ENCODE measurements around the gene UPP1.
"Not testable (repeated sequence)": the region's sequence is repeated elsewhere in the genome, so short reads cannot be mapped to it uniquely, and the experiment has no call there.

The UPP1 gene

GRCh38 chr7:48113275-48113674 lies 24.2 kb downstream of the UPP1 start:
- peaks cover 10% of the 10 kb centered on the region for H3K4me1 Mint-ChIP-seq
- H3K27ac Mint-ChIP-seq: no peak overlapping the region
- H3K9me3 Mint-ChIP-seq: no peaks in the 10 kb centered on the region
- H3K4me3 Mint-ChIP-seq: no peak overlapping the region
- H3K36me3 Mint-ChIP-seq: peaks cover 5% of the 10 kb centered on the region
- no peak for ATAC-seq
- H3K27me3 Mint-ChIP-seq: no peaks in the 10 kb centered on the region

- no peak for ATAC-seq
- Mint-ChIP-seq H3K4me1 (peaks cover 10% of the 10 kb centered on the region), H3K9me3 (no peaks in the 10 kb centered on the region), H3K4me3 (no peak overlapping the region), H3K27ac (no peak overlapping the region), H3K27me3 (no peaks in the 10 kb centered on the region), H3K36me3 (no peaks in the 10 kb centered on the region)
Measured at GRCh38 chr7:48114115-48114514, 25.1 kb downstream of the UPP1 start.

- H3K4me3 Mint-ChIP-seq: no peak overlapping the region
- peaks cover 9% of the 10 kb centered on the region for H3K4me1 Mint-ChIP-seq
- H3K27me3 Mint-ChIP-seq: no peaks in the 10 kb centered on the region
- H3K27ac Mint-ChIP-seq: no peak overlapping the region
- H3K9me3 Mint-ChIP-seq: no peaks in the 10 kb centered on the region
- no peaks in the 10 kb centered on the region for H3K36me3 Mint-ChIP-seq
- ATAC-seq: no peak
Measured at GRCh38 chr7:48114589-48114988, 25.5 kb downstream of the UPP1 start.

- Mint-ChIP-seq H3K9me3 (no peaks in the 10 kb centered on the region), H3K36me3 (no peaks in the 10 kb centered on the region), H3K27ac (no peak overlapping the region), H3K4me3 (no peak overlapping the region), H3K4me1 (no peaks in the 10 kb centered on the region), H3K27me3 (no peaks in the 10 kb centered on the region)
- ATAC-seq: no peak
Measured at GRCh38 chr7:48116043-48116442, 27.0 kb downstream of the UPP1 start.

- no peak for ATAC-seq
- H3K27me3 Mint-ChIP-seq: no peaks in the 10 kb centered on the region
- no peaks in the 10 kb centered on the region for H3K4me1 Mint-ChIP-seq
- peaks cover 7% of the 10 kb centered on the region for H3K9me3 Mint-ChIP-seq
- no peaks in the 10 kb centered on the region for H3K36me3 Mint-ChIP-seq
- H3K4me3 Mint-ChIP-seq: no peak overlapping the region
- no peak overlapping the region for H3K27ac Mint-ChIP-seq
Measured at GRCh38 chr7:48118041-48118440, 29.0 kb downstream of the UPP1 start.

- H3K27me3 Mint-ChIP-seq: peaks cover 19% of the 10 kb centered on the region
- H3K4me1 Mint-ChIP-seq, H3K36me3 Mint-ChIP-seq, H3K9me3 Mint-ChIP-seq, ATAC-seq, H3K27ac Mint-ChIP-seq, H3K4me3 Mint-ChIP-seq: not testable (repeated sequence)
Measured at GRCh38 chr7:48120536-48120935, 31.5 kb downstream of the UPP1 start.

GRCh38 chr7:48126037-48126436 lies 37.0 kb downstream of the UPP1 start:
- Mint-ChIP-seq H3K27ac (no peak overlapping the region), H3K36me3 (peaks cover 7% of the 10 kb centered on the region)
- no peak for ATAC-seq

GRCh38 chr7:48130658-48131108 lies 41.6 kb downstream of the UPP1 start:
- peaks cover 4% of the 10 kb centered on the region for H3K9me3 Mint-ChIP-seq
- no peaks in the 10 kb centered on the region for H3K4me1 Mint-ChIP-seq
- peaks cover 33% of the 10 kb centered on the region for H3K27me3 Mint-ChIP-seq
- H3K36me3 Mint-ChIP-seq: peaks cover 7% of the 10 kb centered on the region
- no peak for ATAC-seq
- no peak overlapping the region for H3K27ac Mint-ChIP-seq
- H3K4me3 Mint-ChIP-seq: no peak overlapping the region

More at GRCh38 chr7:48126037-48126436, 37.0 kb downstream of the UPP1 start:
- Mint-ChIP-seq H3K9me3 (peaks cover 11% of the 10 kb centered on the region), H3K4me1 (no peaks in the 10 kb centered on the region), H3K27me3 (peaks cover 54% of the 10 kb centered on the region), H3K4me3 (no peak overlapping the region)

GRCh38 chr7:48132792-48133191 lies 43.7 kb downstream of the UPP1 start:
- Mint-ChIP-seq H3K4me1 (no peaks in the 10 kb centered on the region), H3K4me3 (no peak overlapping the region), H3K27me3 (peaks cover 14% of the 10 kb centered on the region), H3K9me3 (peaks cover 3% of the 10 kb centered on the region), H3K27ac (no peak overlapping the region), H3K36me3 (no peaks in the 10 kb centered on the region)
- ATAC-seq: no peak

- Mint-ChIP-seq H3K4me3 (no peak overlapping the region), H3K9me3 (peaks cover 5% of the 10 kb centered on the region), H3K27ac (no peak overlapping the region), H3K27me3 (peaks cover 21% of the 10 kb centered on the region), H3K36me3 (no peaks in the 10 kb centered on the region), H3K4me1 (peaks cover 12% of the 10 kb centered on the region)
- no peak for ATAC-seq
Measured at GRCh38 chr7:48139459-48139858, 50.4 kb downstream of the UPP1 start.

GRCh38 chr7:48140001-48140681 lies 51.1 kb downstream of the UPP1 start:
- Mint-ChIP-seq H3K4me3 (no peak overlapping the region), H3K9me3 (peaks cover 5% of the 10 kb centered on the region), H3K27ac (no peak overlapping the region), H3K36me3 (no peaks in the 10 kb centered on the region), H3K4me1 (peaks cover 12% of the 10 kb centered on the region), H3K27me3 (peaks cover 21% of the 10 kb centered on the region)
- no peak for ATAC-seq

- H3K4me1 Mint-ChIP-seq: peaks cover 12% of the 10 kb centered on the region
- H3K27me3 Mint-ChIP-seq: peaks cover 29% of the 10 kb centered on the region
- H3K36me3 Mint-ChIP-seq: no peaks in the 10 kb centered on the region
- H3K4me3 Mint-ChIP-seq: no peak overlapping the region
- ATAC-seq: no peak
- H3K27ac Mint-ChIP-seq: no peak overlapping the region
- peaks cover 4% of the 10 kb centered on the region for H3K9me3 Mint-ChIP-seq
Measured at GRCh38 chr7:48141521-48141920, 52.5 kb downstream of the UPP1 start.

GRCh38 chr7:48144291-48144768 lies 55.3 kb downstream of the UPP1 start:
- Mint-ChIP-seq H3K27ac (no peak overlapping the region), H3K9me3 (peaks cover 3% of the 10 kb centered on the region), H3K36me3 (no peaks in the 10 kb centered on the region), H3K27me3 (peaks cover 30% of the 10 kb centered on the region), H3K4me1 (peaks cover 8% of the 10 kb centered on the region), H3K4me3 (no peak overlapping the region)
- no peak for ATAC-seq

GRCh38 chr7:48147078-48147591 lies 58.1 kb downstream of the UPP1 start:
- H3K27ac Mint-ChIP-seq: no peak overlapping the region
- H3K4me3 Mint-ChIP-seq: no peak overlapping the region
- peaks cover 4% of the 10 kb centered on the region for H3K9me3 Mint-ChIP-seq
- no peaks in the 10 kb centered on the region for H3K36me3 Mint-ChIP-seq
- H3K4me1 Mint-ChIP-seq: no peaks in the 10 kb centered on the region
- no peak for ATAC-seq
- peaks cover 30% of the 10 kb centered on the region for H3K27me3 Mint-ChIP-seq

GRCh38 chr7:48147690-48148089 lies 58.6 kb downstream of the UPP1 start:
- H3K36me3 Mint-ChIP-seq, H3K9me3 Mint-ChIP-seq, H3K4me1 Mint-ChIP-seq, H3K27ac Mint-ChIP-seq, H3K4me3 Mint-ChIP-seq, ATAC-seq: not testable (repeated sequence)
- peaks cover 30% of the 10 kb centered on the region for H3K27me3 Mint-ChIP-seq

GRCh38 chr7:48148311-48148710 lies 59.2 kb downstream of the UPP1 start:
- ATAC-seq: no peak
- Mint-ChIP-seq H3K4me3 (no peak overlapping the region), H3K4me1 (no peaks in the 10 kb centered on the region), H3K27me3 (peaks cover 30% of the 10 kb centered on the region), H3K36me3 (no peaks in the 10 kb centered on the region), H3K9me3 (peaks cover 3% of the 10 kb centered on the region), H3K27ac (no peak overlapping the region)
